ENCODE results near the gene HORMAD1. TPM values are rescaled to one million over a fixed set of nuclear protein-coding genes. Genes with fewer than 3 reads are reported as not detected.

Gene HORMAD1
- total and polyA plus RNA-seq, 11 donors, result 0.25 to 0.45 TPM; not detected in 9

DNA sequence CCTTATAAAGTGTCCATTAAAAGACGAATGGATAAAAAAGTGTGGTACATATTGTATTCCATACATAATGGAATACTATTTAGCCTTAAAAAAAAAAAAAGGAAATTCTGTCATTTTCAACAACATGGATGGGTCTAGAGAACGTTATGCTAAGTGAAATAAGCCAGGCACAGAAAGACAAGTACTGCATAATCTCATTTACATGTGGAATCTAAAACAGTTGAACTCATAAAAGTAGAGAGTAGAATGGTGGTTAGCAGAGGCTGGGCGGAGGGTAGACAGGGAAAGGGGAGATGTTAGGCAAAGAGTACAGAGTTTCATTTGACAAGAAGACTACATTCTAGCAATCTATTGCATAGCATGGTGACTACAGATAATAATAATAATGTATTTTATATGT, 42.3 kb upstream of the HORMAD1 start:
- Histone ChIP-seq H3K9me3 (peaks cover 0 to 3% (median 0%) of the 10 kb centered on the region in 12 donors), H3K27me3 (no peaks in the 10 kb centered on the region), H3K4me1 (peaks cover 0 to 53% (median 0%) of the 10 kb centered on the region in 12 donors), H3K36me3 (peaks cover 0 to 28% (median 0%) of the 10 kb centered on the region in 9 donors), H3K4me3 (peak overlapping the region in 1 of 12 donors; percentile 57), H3K27ac (peak overlapping the region in 1 of 12 donors; percentile 93)
- TF ChIP-seq POLR2A (IDR thresholded peaks at IDR 0.05), result no peak
- TF ChIP-seq, protein P1, sequence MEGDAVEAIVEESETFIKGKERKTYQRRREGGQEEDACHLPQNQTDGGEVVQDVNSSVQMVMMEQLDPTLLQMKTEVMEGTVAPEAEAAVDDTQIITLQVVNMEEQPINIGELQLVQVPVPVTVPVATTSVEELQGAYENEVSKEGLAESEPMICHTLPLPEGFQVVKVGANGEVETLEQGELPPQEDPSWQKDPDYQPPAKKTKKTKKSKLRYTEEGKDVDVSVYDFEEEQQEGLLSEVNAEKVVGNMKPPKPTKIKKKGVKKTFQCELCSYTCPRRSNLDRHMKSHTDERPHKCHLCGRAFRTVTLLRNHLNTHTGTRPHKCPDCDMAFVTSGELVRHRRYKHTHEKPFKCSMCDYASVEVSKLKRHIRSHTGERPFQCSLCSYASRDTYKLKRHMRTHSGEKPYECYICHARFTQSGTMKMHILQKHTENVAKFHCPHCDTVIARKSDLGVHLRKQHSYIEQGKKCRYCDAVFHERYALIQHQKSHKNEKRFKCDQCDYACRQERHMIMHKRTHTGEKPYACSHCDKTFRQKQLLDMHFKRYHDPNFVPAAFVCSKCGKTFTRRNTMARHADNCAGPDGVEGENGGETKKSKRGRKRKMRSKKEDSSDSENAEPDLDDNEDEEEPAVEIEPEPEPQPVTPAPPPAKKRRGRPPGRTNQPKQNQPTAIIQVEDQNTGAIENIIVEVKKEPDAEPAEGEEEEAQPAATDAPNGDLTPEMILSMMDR (IDR thresholded peaks at IDR 0.05), result no peak
- no peak for ATAC-seq
- intact Hi-C loops (cut with DNase I), result no loop called here
- 81 to 91% (median 84%) methylated on average over 3 of the region's 3 CpGs for WGBS, 4 donors
- no peak for DNase-seq

DNA sequence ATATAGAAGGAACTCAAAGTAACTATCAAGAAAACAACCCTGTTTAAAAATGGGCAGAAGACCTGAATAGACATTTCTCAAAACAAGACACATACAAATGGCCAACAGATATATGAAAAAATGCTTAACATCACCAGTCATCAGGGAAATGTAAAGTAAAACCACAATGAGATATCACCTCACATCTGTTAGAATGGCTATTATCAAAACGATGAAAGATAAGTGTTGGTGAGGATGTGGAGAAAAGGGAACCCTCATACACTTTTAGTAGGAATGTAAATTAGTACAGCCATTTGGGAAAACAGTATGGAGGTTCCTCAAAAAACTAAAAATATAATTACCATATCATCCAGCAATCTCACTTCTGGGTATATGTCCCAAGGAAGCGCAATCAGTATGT, 41.9 kb upstream of the HORMAD1 start:
- Histone ChIP-seq H3K27ac (peak overlapping the region in 1 of 12 donors; percentile 93), H3K36me3 (peaks cover 0 to 33% (median 0%) of the 10 kb centered on the region in 9 donors), H3K4me3 (peak overlapping the region in 1 of 12 donors; percentile 57), H3K9me3 (peaks cover 0 to 3% (median 0%) of the 10 kb centered on the region in 12 donors), H3K4me1 (peaks cover 0 to 53% (median 0%) of the 10 kb centered on the region in 12 donors), H3K27me3 (no peaks in the 10 kb centered on the region)
- intact Hi-C loops (cut with DNase I), result no loop called here
- TF ChIP-seq, protein P1 (IDR thresholded peaks at IDR 0.05), result no peak
- TF ChIP-seq POLR2A (IDR thresholded peaks at IDR 0.05), result no peak
- ATAC-seq, result no peak
- DNase-seq, result no peak
- WGBS, 4 donors, result 89 to 93% (median 90%) methylated on average over 2 of the region's 2 CpGs

DNA sequence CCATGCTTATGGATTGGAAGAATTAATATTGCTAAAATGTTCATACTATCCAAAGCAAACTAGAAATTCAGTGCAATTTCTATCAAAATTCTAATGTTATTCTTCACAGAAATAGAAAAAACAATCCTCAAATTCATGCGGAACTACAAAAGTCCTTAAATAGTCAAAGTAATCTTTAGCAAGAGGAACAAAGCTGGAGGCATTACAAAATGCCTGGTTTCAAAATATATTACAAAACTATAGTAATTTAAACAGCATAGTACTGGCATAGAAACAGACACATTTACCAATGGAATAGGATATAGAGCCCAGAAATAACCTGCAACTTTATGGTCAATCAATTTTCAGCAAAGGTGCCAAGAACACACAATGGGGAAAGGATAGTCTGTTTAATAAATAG, 41.1 kb upstream of the HORMAD1 start:
- H3K4me3 ChIP-seq, result peak overlapping the region in 1 of 12 donors; percentile 57
- TF ChIP-seq, protein P1 (IDR thresholded peaks at IDR 0.05), result no peak
- peaks cover 0 to 40% (median 0%) of the 10 kb centered on the region in 9 donors for H3K36me3 ChIP-seq
- H3K9me3 ChIP-seq, result peaks cover 0 to 3% (median 0%) of the 10 kb centered on the region in 12 donors
- ATAC-seq, result no peak
- 87 to 98% (median 93%) methylated on average over 1 of the region's 1 CpG for WGBS, 4 donors
- intact Hi-C loops (cut with DNase I), result no loop called here
- peak overlapping the region in 1 of 12 donors; percentile 93 for H3K27ac ChIP-seq
- no peak for DNase-seq
- H3K4me1 ChIP-seq, result peaks cover 0 to 53% (median 0%) of the 10 kb centered on the region in 12 donors
- no peaks in the 10 kb centered on the region for H3K27me3 ChIP-seq

DNA sequence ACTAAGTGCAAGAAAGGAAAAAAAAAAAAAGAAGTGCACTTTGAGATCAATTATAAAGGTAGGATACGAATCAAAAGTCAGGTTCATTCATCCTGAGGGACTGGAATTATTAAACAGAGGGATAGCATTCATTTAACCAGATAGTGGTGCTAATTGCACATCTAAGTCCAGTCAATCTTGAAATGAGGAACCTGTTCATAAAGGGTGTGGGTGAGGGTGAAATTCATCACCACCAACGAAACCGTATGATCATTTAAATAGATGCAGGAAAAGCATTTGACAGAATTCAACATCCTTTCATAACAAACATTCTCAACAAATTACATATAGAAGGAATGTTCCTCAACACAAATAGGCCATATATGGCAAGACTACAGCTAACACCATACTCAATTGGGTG, 39.3 kb upstream of the HORMAD1 start:
- H3K4me3 ChIP-seq, result no peak overlapping the region
- DNase-seq (no peak), ATAC-seq (no peak)
- 81 to 94% (median 84%) methylated on average over 3 of the region's 3 CpGs for WGBS, 4 donors
- H3K27me3 ChIP-seq, result no peaks in the 10 kb centered on the region
- intact Hi-C loops (cut with DNase I), result no loop called here
- TF ChIP-seq POLR2A (IDR thresholded peaks at IDR 0.05), result no peak
- TF ChIP-seq, protein P1 (IDR thresholded peaks at IDR 0.05), result no peak
- H3K9me3 ChIP-seq, result peaks cover 0 to 3% (median 0%) of the 10 kb centered on the region in 12 donors
- H3K27ac ChIP-seq, result peak overlapping the region in 1 of 12 donors; percentile 40
- peaks cover 0 to 45% (median 0%) of the 10 kb centered on the region in 12 donors for H3K4me1 ChIP-seq
- peaks cover 0 to 58% (median 0%) of the 10 kb centered on the region in 9 donors for H3K36me3 ChIP-seq

Measured in heart left ventricle (tissue), 16 donors.